Fibroblast of the aortic adventitia (primary cell): ENCODE measurements around the gene ARID5B. TPM values are rescaled to one million over a fixed set of nuclear protein-coding genes. Genes with fewer than 3 reads are reported as not detected.
A peak's percentile ranks its signal among the peaks of the same experiment; 100 is the strongest.

Experiments
- DNase-seq: peaks from one replicate; pipeline ENCODE4 v3.0.0-alpha.2; 2010; ENCODE audit warnings: low read depth
- H3K4me3 ChIP-seq: 2 replicates; pipeline ENCODE4 v1.5.1; 2011; ENCODE audit warnings: low read depth, mild to moderate bottlenecking, control low read depth, low read length, moderate library complexity
- CTCF ChIP-seq: IDR thresholded peaks from 2 replicates; pipeline ENCODE4 v1.5.1; 2011; ENCODE audit warnings: mild to moderate bottlenecking, low read length, control low read depth, inconsistent platforms; ENCODE audit not compliant: insufficient read depth
- total RNA-seq: library from RNA; depleted of rRNA; stranded (reverse); fragments of >200 nt; gene quantifications from 2 replicates; pipeline ENCODE4 v1.2.3, GENCODE V29; 2012; ENCODE audit warnings: low replicate concordance

Gene ARID5B
- total RNA-seq, 1 donor, result 87.9 TPM

GRCh38 chr10:62016623-62017490 is 115.4 kb downstream of the ARID5B start:
- TF ChIP-seq CTCF, result no peak
- DNase-seq, result no peak
- no peak overlapping the region for H3K4me3 ChIP-seq

GRCh38 chr10:62017491-62017870 is 116.0 kb downstream of the ARID5B start:
- no peak overlapping the region for H3K4me3 ChIP-seq
- no peak for TF ChIP-seq CTCF
- DNase-seq, result no peak

- TF ChIP-seq CTCF, result no peak
- DNase-seq, result no peak
- no peak overlapping the region for H3K4me3 ChIP-seq
Measured at GRCh38 chr10:62018131-62018911, 116.8 kb downstream of the ARID5B start.

- H3K4me3 ChIP-seq, result no peak overlapping the region
- TF ChIP-seq CTCF, result no peak
Measured at GRCh38 chr10:62019013-62019684, 117.7 kb downstream of the ARID5B start.

GRCh38 chr10:62019685-62020359 is 118.3 kb downstream of the ARID5B start:
- peak; percentile 52 for DNase-seq
- TF ChIP-seq CTCF, result no peak
- H3K4me3 ChIP-seq, result no peak overlapping the region

More at GRCh38 chr10:62019013-62019684, 117.7 kb downstream of the ARID5B start:
- DNase-seq, result peak; percentile 83

GRCh38 chr10:62021128-62021665 is 119.7 kb downstream of the ARID5B start:
- no peak for TF ChIP-seq CTCF

More at GRCh38 chr10:62021128-62021665, 119.7 kb downstream of the ARID5B start:
- DNase-seq, result no peak
- H3K4me3 ChIP-seq, result no peak overlapping the region
